Vagina (tissue), 2 donors: Measurements from ENCODE around the gene ANKRD44.

Source experiments
- POLR2A ChIP-seq, 2 donors: fragments of 450-650 bp; IDR thresholded peaks; one replicate each; pipeline ENCODE4 v1.6.1; 2017; ENCODE audit warnings: antibody characterized with exemption in 2 of 2, mild to moderate bottlenecking in 2 of 2, moderate library complexity in 2 of 2
- POLR2AphosphoS5 ChIP-seq, 2 donors: sonication (generic); formaldehyde crosslinking; IDR thresholded peaks; one replicate each; pipeline ENCODE4 v1.9.0; 2017; ENCODE audit warnings: antibody characterized with exemption in 2 of 2, mild to moderate bottlenecking in 2 of 2, low read depth in 1 of 2; ENCODE audit not compliant: insufficient read depth in 1 of 2
- TF ChIP-seq, protein P1 (sequence below), 3 experiments: fragments of 450-650 bp in 2 of 3; fragments of 200-600 bp in 1 of 3; sonication (generic) in 1 of 3; IDR thresholded peaks; one replicate each; pipeline ENCODE4 v1.5.1; 2017 to 2019; ENCODE audit warnings: antibody characterized with exemption in 3 of 3, mild to moderate bottlenecking in 2 of 3, moderate library complexity in 2 of 3

DNA sequence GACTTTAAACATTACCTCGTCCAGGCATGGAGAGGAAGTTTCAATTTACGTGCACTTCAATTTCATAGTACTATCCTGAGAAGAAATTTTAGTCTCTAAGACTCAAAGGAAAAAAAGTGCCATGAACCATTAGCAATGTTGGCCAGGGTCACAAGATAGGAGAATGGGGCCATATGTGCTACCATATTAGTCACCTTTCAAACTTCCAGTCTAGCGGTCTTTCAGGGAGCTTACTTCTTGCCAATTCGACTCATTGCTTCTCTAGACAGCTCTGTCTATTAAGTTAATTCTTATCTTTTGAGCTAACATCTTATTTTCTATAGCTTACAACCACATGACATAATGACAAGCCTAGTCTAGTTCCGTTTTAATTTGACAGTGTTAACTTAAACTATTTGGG lies 129.1 kb downstream of the ANKRD44 start:
- TF ChIP-seq, protein P1, sequence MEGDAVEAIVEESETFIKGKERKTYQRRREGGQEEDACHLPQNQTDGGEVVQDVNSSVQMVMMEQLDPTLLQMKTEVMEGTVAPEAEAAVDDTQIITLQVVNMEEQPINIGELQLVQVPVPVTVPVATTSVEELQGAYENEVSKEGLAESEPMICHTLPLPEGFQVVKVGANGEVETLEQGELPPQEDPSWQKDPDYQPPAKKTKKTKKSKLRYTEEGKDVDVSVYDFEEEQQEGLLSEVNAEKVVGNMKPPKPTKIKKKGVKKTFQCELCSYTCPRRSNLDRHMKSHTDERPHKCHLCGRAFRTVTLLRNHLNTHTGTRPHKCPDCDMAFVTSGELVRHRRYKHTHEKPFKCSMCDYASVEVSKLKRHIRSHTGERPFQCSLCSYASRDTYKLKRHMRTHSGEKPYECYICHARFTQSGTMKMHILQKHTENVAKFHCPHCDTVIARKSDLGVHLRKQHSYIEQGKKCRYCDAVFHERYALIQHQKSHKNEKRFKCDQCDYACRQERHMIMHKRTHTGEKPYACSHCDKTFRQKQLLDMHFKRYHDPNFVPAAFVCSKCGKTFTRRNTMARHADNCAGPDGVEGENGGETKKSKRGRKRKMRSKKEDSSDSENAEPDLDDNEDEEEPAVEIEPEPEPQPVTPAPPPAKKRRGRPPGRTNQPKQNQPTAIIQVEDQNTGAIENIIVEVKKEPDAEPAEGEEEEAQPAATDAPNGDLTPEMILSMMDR (IDR thresholded peaks at IDR 0.05), result no peak
- TF ChIP-seq POLR2A (IDR thresholded peaks at IDR 0.05) (no peak), POLR2AphosphoS5 (IDR thresholded peaks at IDR 0.05; ENCODE audit: insufficient read depth in 1 of 2, low read depth in 1 of 2) (no peak)
